Fibroblast of skin of abdomen (primary cell): ENCODE measurements around the gene FBP1.
"Not testable (repeated sequence)": the region's sequence is repeated elsewhere in the genome, so short reads cannot be mapped to it uniquely, and the experiment has no call there.

ENCODE experiments used
- DNase-seq: peaks from one replicate; pipeline ENCODE4 v3.0.0-alpha.2; 2013

The FBP1 gene

DNA sequence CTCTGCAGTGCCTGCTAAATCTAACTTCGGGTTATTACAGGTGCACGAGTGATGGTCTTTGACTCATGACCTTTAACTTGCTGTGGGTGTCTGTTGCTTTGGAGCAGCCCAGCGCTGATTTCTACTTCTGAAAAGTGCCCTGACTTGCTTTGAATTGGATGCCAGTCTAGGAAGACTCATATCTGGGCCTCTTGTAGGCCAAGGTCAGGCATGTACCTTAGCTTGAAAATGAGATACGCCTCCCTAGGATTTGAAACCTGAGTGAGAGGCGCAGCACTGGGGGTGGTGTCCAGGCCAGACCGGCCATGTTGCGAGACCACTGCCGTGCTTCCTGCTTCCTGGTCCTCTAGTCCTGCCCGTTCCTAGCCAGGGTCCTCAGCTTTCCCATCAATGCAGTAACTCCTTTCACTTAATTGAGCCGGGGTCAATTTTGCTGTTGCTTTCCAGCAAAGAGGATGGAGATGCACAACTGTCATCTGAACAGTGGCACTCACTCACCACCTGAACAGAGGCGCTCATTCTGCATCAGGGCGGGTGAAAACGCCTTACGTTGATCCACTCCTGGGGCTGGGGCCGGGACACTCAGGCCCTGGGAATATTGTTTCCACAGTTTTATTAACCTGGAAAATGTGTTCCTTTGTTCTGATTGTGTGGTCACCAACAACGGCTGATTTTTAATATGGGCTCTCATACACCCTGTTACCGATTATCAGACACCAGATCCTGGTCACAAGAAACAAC is 70.2 kb downstream of the FBP1 start:
- DNase-seq = no peak

DNA sequence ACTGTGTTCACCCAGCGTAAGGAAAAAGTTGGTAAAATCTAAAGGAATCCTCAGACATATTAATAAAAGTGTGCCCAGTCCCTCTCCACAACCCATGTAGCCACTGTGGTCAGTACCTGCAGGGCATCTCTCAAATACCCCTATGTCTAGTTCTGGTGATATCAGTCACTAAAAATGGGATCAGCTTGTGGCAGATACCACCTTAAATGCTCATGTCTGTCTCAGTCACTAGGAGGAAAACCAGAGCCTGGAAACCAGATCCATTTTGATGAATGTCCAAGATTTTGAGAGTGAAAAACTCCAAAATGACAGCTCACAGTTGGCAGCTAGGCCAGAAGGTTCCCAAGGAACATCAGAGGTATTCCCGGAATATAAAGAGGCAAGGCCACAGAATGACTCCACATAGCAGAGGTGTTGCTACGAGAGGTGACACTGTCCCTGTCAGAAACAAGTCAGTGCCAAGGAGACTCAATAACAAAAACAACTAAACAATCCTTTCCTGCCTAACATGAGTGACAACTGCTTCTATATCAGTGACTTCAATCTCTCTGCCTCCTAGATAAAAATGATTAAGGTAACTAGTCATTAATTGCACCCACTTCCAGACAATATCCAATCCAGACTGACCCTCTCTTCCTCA is 70.9 kb downstream of the FBP1 start:
- DNase-seq = no peak

DNA sequence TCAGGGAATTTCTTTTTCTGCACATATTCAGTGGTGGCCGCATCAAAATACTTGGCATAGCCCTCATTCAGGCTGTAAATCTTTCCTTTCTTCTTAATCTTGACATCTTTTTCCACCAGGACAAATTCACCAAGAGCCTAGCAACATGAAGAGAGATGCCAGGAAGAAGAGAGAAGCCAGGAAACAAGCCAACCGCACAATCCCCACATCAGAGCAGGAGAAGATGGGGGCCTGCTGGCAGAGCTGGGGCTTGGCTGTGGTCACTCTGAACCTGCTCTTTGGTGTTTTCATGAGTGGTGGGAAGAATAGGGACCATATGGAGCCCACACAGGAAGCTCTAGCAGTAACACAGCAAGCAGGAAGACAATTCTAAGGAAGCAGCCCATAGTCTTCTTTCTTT is 72.0 kb downstream of the FBP1 start:
- DNase-seq = no peak

DNA sequence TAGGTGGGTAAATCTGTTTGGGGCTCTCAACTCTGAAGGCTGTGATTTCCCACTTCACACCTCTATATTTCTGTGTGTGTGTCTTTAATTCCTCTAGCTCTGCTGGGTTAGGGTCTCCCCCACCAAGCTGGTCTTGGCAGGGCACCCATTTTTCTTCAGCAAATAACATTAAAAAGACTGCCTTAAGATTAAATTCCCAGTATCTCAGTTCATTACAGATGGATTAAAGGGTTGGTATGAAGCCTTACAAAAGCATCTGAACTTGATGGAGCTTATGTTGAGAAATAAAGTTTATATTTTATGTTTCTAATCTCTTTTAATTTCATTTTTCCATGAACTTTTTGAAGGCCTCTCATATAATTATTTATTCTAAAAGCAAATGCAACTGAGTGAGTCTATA is 72.8 kb downstream of the FBP1 start:
- no peak for DNase-seq

DNA sequence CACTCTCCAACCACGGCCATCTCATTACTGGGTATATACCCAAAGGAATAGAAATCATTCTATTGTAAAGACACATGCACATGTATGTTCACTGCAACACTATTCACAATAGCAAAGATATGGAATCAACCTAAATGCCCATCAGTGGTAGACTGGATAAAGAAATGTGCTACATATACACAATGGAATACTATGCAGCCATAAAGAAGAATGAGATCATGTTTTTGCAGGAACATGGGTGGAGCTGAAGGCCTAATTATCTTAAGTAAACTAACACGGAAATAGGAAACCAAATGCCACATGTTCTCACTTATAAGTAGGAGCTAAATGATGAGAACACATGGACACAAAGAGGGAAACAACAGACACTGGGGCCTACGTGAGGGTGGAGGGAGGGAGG is 75.0 kb downstream of the FBP1 start:
- not testable (repeated sequence) for DNase-seq

DNA sequence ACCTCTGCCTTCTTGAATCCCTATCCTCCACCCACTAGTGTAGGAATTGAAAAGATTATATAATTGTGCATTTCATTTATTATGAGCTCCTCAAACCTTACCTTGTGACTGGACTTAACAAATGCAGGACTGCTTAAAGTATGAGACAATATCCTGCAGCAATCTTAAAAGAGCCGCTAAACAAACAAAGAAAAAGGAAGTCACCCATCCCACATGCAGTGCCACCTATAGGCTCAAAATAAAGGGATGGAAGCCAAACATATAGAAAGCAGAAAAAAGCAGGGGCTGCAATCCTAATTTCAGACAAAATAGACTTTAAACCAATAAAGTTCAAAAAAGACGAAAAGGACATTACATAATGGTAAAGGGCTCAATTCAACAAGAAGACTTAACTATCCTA is 75.8 kb downstream of the FBP1 start:
- DNase-seq = no peak

DNA sequence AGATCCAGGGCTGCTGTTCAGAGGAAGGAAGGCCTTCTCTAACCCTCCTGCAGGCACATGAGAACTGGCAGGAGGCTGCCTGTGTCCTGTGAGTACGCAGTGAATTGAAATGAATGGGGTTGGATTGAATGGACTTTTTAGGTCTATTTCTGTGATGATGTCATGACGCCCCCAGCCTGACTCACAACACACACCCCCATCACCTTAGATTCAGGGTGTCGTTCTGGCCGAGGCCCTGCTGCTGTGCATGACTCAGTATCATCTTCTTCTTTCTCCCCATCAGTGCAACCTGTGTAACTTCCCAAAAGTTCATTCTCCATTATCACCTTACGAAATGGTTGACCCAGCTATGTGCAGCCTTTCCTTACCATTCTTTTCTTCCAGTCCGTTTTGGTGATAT is 79.1 kb downstream of the FBP1 start:
- DNase-seq = no peak

DNA sequence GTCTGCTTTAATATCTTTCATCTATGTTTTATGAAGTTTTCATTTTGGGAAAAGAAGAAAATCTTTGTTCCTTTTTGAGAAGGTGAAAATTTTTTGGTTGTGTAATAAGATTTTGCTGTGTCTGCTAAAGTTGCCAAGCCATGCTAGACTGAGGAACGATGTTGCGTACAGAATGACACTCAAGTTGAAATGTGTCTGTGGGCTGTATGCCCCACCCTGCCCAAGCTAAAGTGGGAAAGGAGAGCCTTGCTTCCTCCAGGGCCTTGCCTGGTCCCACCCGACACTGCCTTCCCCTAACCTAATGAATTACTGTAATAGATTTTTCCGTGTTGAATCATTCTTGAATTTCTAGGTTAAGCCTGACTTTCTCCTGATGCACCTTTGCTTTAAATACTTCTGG is 81.9 kb downstream of the FBP1 start:
- DNase-seq = no peak

DNA sequence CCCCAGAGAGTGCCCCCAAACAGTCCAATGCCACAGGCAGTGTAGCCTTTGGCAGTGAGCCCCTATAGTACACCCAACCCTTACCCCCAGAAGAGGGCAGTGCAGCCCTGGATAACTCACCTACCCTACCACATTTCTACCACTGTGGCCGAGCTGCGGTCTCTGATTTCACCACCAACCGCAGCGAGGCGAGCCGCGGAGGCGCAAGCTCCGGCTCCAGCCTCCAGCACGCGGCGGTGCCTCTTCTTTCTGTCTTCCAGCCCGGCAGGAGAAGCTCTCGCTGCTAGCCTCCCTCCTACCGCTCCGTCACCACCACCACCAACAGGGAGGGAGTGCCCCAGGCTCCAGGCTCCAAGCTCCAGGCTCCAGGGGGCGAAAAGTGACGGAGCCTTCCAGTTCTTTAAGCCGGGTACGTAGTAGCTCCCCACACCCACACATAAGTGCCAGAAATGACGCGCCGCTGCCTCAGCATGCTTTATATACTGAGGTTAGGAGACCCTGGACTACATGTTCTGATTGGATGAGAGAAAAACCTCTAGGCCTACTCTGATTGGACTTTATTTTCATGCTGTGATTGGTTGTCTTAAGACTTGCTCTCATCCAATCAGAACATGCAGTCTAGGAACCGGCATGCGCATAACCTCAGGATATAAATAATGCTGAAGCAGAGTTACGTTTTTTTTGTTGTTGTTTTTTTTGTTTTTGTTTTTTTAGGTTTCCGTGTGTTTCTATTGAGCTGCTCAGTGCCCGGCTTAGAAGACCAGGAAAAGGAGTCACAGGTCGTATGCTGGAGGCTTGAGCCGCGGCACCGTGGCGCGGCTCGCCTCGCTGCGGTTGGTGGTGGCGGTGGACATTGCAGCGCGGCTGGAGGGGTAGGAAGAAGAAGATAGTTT is 84.6 kb downstream of the FBP1 start, which contains the start of gene PCAT7:
Gene PCAT7, plus strand, starts transcription at position 645 of the 893 bp plus-strand sequence.
- DNase-seq = peak; percentile 48

DNA sequence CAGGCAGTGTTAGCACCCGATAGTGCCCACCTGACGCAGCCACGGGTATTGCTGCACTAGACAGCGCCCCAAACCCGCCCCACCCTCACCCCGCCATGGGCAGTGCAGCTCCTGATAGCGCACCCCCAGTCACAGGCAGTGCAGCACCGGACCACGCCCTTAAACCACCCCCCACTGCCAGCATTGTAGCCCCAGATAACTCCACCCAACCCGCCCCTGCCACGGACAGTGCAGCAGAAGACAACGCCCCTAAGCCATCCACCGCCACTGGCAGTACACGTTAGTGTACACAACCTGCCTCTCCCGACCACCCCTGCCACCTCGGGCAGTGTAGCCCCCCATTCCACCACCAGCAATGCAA is 85.3 kb downstream of the FBP1 start:
- DNase-seq = no peak
